Gastrocnemius medialis (tissue), 4 donors: ENCODE measurements around the gene UNC13C. TPM values are rescaled to one million over a fixed set of nuclear protein-coding genes. Genes with fewer than 3 reads are reported as not detected.

Experiments
- ATAC-seq, 2 donors: fragments of 150-250 bp; one replicate each; pipeline ENCODE4 v1.9.1; 2016
- DNase-seq, 2 donors: peaks; one replicate each; pipeline ENCODE4 v3.0.0-alpha.2; 2019
- H3K27ac ChIP-seq, 4 donors: fragments of 200-600 bp; sonication (generic); 1 replicate in 1 of 4; 2 replicates in 3 of 4; pipeline ENCODE4 v1.5.1; 2016 to 2018; ENCODE audit warnings: mild to moderate bottlenecking in 2 of 4, moderate library complexity in 1 of 4
- H3K27me3 ChIP-seq, 3 donors: fragments of 200-600 bp; sonication (generic) in 2 of 3; 1 replicate in 1 of 3; 2 replicates in 2 of 3; pipeline versions ENCODE4 v1.5.1 to v1.6.0; 2016 to 2019; ENCODE audit warnings: mild to moderate bottlenecking in 1 of 3, moderate library complexity in 1 of 3
- H3K36me3 ChIP-seq, 2 donors: fragments of 200-600 bp; sonication (generic) in 1 of 2; one replicate each; pipeline ENCODE4 v1.5.1; 2017 to 2018
- H3K4me1 ChIP-seq, 2 donors: fragments of 200-600 bp; sonication (generic) in 1 of 2; one replicate each; pipeline ENCODE4 v1.5.1; 2016 to 2017; ENCODE audit warnings: mild to moderate bottlenecking in 2 of 2
- H3K4me3 ChIP-seq, 4 donors: fragments of 200-600 bp; sonication (generic) in 3 of 4; 1 replicate in 1 of 4; 2 replicates in 3 of 4; pipeline ENCODE4 v1.5.1; 2016 to 2019; ENCODE audit warnings: mild to moderate bottlenecking in 2 of 4
- H3K9me3 ChIP-seq, 3 donors: fragments of 200-600 bp; sonication (generic) in 2 of 3; 1 replicate in 1 of 3; 2 replicates in 2 of 3; pipeline ENCODE4 v1.5.1; 2016 to 2019
- CTCF ChIP-seq, 5 experiments: fragments of 450-650 bp in 3 of 5; fragments of 200-600 bp in 2 of 5; sonication (generic) in 2 of 5; IDR thresholded peaks in 4 of 5; conservative IDR thresholded peaks in 1 of 5; 1 replicate in 4 of 5; 2 replicates in 1 of 5; pipeline ENCODE4 v1.5.1; 2016 to 2019; ENCODE audit warnings: antibody characterized with exemption in 5 of 5, mild to moderate bottlenecking in 3 of 5, moderate library complexity in 3 of 5
- POLR2A ChIP-seq, 2 donors: fragments of 450-650 bp; IDR thresholded peaks; one replicate each; pipeline ENCODE4 v1.6.1; 2017; ENCODE audit warnings: antibody characterized with exemption in 2 of 2, mild to moderate bottlenecking in 2 of 2, moderate library complexity in 2 of 2
- in situ Hi-C, 4 donors: fragments of 200-750 bp; cut with MboI; loops; one replicate each; pipeline versions ENCODE4 v1.15.0 to v1.8.0; 2017; ENCODE audit warnings: low sequenced_read_pairs in 4 of 4
- intact Hi-C: fragments of 100-400 bp; cut with DNase I; formaldehyde crosslinking; loops from one replicate; pipeline ENCODE4 v1.15.1; 2023; ENCODE audit warnings: low total_unique reads
- total RNA-seq, 4 donors: library from RNA; depleted of rRNA; stranded (reverse); fragments of >200 nt; gene quantifications; one replicate each; pipeline versions ENCODE4 v1.1.0 to v1.2.3, GENCODE V29; 2016

UNC13C gene
- total RNA-seq, 4 donors from 2014 or later, result 2.5 to 6.6 (median 3.6) TPM

DNA sequence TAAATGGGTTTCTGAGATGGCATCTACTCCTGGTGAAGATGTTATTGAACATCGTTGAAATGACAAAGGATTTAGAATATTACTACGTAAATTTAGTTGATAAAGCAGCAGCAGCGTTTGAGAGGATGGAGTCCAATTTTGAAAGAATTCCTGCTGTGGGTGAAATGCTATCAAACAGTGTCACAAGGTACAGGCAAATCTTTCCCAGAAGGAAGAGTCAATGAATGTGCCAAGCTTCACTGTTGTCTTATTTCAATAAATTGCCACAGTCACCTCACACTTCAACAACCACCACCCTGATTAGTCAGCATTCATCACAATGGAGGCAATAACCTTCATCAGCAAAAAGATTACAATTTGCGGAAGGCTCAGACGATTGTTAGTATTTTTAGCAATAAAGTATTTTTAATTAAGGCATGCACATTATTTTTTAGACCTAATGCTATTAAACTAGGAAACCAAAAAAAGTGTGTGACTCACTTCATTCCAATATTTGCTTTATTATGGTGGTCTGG, 142.8 kb downstream of the UNC13C start:
- Histone ChIP-seq H3K4me1 (no peaks in the 10 kb centered on the region), H3K36me3 (no peaks in the 10 kb centered on the region), H3K27me3 (no peaks in the 10 kb centered on the region), H3K4me3 (no peak overlapping the region), H3K27ac (no peak overlapping the region), H3K9me3 (no peaks in the 10 kb centered on the region)
- intact Hi-C loops (no loop called here), in situ Hi-C loops (no loop called here)
- ATAC-seq (no peak), DNase-seq (no peak)
- TF ChIP-seq POLR2A (IDR thresholded peaks at IDR 0.05), result no peak
- no peak for TF ChIP-seq CTCF (IDR thresholded peaks at IDR 0.05 in 4 of 5, conservative IDR thresholded peaks at IDR 0.05 in 1 of 5)

- DNase-seq, result no peak
These were observed 149.3 kb downstream of the UNC13C start for GRCh38 chr15:54127574-54127973.

GRCh38 chr15:54131410-54131809, 153.2 kb downstream of the UNC13C start:
- intact Hi-C loops, result no loop called here
- Histone ChIP-seq H3K27ac (no peak overlapping the region), H3K36me3 (no peaks in the 10 kb centered on the region), H3K27me3 (no peaks in the 10 kb centered on the region), H3K4me3 (no peak overlapping the region), H3K4me1 (no peaks in the 10 kb centered on the region), H3K9me3 (no peaks in the 10 kb centered on the region)
- ATAC-seq, result no peak
- in situ Hi-C loops, result no loop called here
- DNase-seq, result no peak
- TF ChIP-seq CTCF (IDR thresholded peaks at IDR 0.05 in 4 of 5, conservative IDR thresholded peaks at IDR 0.05 in 1 of 5) (no peak), POLR2A (IDR thresholded peaks at IDR 0.05) (no peak)

More at GRCh38 chr15:54127574-54127973, 149.3 kb downstream of the UNC13C start:
- H3K27ac ChIP-seq, result no peak overlapping the region
- ATAC-seq, result no peak
- TF ChIP-seq CTCF (IDR thresholded peaks at IDR 0.05 in 4 of 5, conservative IDR thresholded peaks at IDR 0.05 in 1 of 5) (no peak), POLR2A (IDR thresholded peaks at IDR 0.05) (no peak)
- in situ Hi-C loops, result no loop called here
- no peaks in the 10 kb centered on the region for H3K9me3 ChIP-seq
- intact Hi-C loops, result no loop called here
- no peaks in the 10 kb centered on the region for H3K36me3 ChIP-seq
- H3K27me3 ChIP-seq, result no peaks in the 10 kb centered on the region
- H3K4me1 ChIP-seq, result no peaks in the 10 kb centered on the region
- H3K4me3 ChIP-seq, result no peak overlapping the region

- in situ Hi-C loops (no loop called here), intact Hi-C loops (no loop called here)
- no peak for ATAC-seq
- Histone ChIP-seq H3K9me3 (no peaks in the 10 kb centered on the region), H3K27ac (no peak overlapping the region), H3K36me3 (no peaks in the 10 kb centered on the region), H3K4me3 (no peak overlapping the region), H3K27me3 (no peaks in the 10 kb centered on the region), H3K4me1 (no peaks in the 10 kb centered on the region)
- DNase-seq, result no peak
- TF ChIP-seq CTCF (IDR thresholded peaks at IDR 0.05 in 4 of 5, conservative IDR thresholded peaks at IDR 0.05 in 1 of 5) (no peak), POLR2A (IDR thresholded peaks at IDR 0.05) (no peak)
These were observed 170.9 kb downstream of the UNC13C start for GRCh38 chr15:54149115-54149531.

- no peaks in the 10 kb centered on the region for H3K27me3 ChIP-seq
- H3K9me3 ChIP-seq, result no peaks in the 10 kb centered on the region
- intact Hi-C loops (no loop called here), in situ Hi-C loops (no loop called here)
- H3K4me3 ChIP-seq, result no peak overlapping the region
- no peaks in the 10 kb centered on the region for H3K36me3 ChIP-seq
- H3K4me1 ChIP-seq, result no peaks in the 10 kb centered on the region
- TF ChIP-seq CTCF (IDR thresholded peaks at IDR 0.05 in 4 of 5, conservative IDR thresholded peaks at IDR 0.05 in 1 of 5) (no peak), POLR2A (IDR thresholded peaks at IDR 0.05) (no peak)
- ATAC-seq (peak in 1 of 2 donors; percentile 58), DNase-seq (peak in 1 of 2 donors; percentile 11)
- no peak overlapping the region for H3K27ac ChIP-seq
These were observed 172.0 kb downstream of the UNC13C start for GRCh38 chr15:54150255-54150654.
